ENCODE data around the gene EIF5B. TPM values are rescaled to one million over a fixed set of nuclear protein-coding genes. Genes with fewer than 3 reads are reported as not detected.

The EIF5B gene
- total RNA-seq, 2 donors from 2014 or later, result 35.9 to 36.2 TPM

- Mint-ChIP-seq H3K4me1 (peaks cover 16% of the 10 kb centered on the region), H3K4me3 (no peak overlapping the region), H3K27me3 (no peaks in the 10 kb centered on the region), H3K27ac (peak overlapping the region; percentile 51), H3K36me3 (ENCODE audit: low read depth) (peaks cover 5% of the 10 kb centered on the region)
- H3K9me3 ChIP-seq (ENCODE audit: control insufficient read depth, low read length, poor library complexity, severe bottlenecking), result no peaks in the 10 kb centered on the region
- DNase-seq (no peak), ATAC-seq (no peak)
Observed at GRCh38 chr2:99430614-99431291, 93.6 kb downstream of the EIF5B start.

GRCh38 chr2:99431587-99432275 is 94.5 kb downstream of the EIF5B start:
- no peaks in the 10 kb centered on the region for H3K9me3 ChIP-seq (ENCODE audit: control insufficient read depth, low read length, poor library complexity, severe bottlenecking)
- Mint-ChIP-seq H3K27me3 (no peaks in the 10 kb centered on the region), H3K4me3 (no peak overlapping the region), H3K27ac (peak overlapping the region; percentile 53), H3K4me1 (peaks cover 16% of the 10 kb centered on the region), H3K36me3 (ENCODE audit: low read depth) (peaks cover 5% of the 10 kb centered on the region)
- DNase-seq (no peak), ATAC-seq (no peak)

GRCh38 chr2:99433340-99433739 is 96.2 kb downstream of the EIF5B start:
- Mint-ChIP-seq H3K4me3 (no peak overlapping the region), H3K4me1 (peaks cover 16% of the 10 kb centered on the region), H3K27ac (peak overlapping the region; percentile 53), H3K36me3 (ENCODE audit: low read depth) (peaks cover 5% of the 10 kb centered on the region), H3K27me3 (no peaks in the 10 kb centered on the region)
- ATAC-seq (no peak), DNase-seq (no peak)
- no peaks in the 10 kb centered on the region for H3K9me3 ChIP-seq (ENCODE audit: control insufficient read depth, low read length, poor library complexity, severe bottlenecking)

- H3K4me1 Mint-ChIP-seq, result peaks cover 9% of the 10 kb centered on the region
- H3K9me3 ChIP-seq (ENCODE audit: control insufficient read depth, low read length, poor library complexity, severe bottlenecking), result no peaks in the 10 kb centered on the region
- no peak overlapping the region for H3K4me3 Mint-ChIP-seq
- DNase-seq (no peak), ATAC-seq (no peak)
- no peak overlapping the region for H3K27ac Mint-ChIP-seq
- H3K27me3 Mint-ChIP-seq, result no peaks in the 10 kb centered on the region
- H3K36me3 Mint-ChIP-seq (ENCODE audit: low read depth), result peaks cover 2% of the 10 kb centered on the region
Observed at GRCh38 chr2:99436874-99437273, 99.7 kb downstream of the EIF5B start.

GRCh38 chr2:99439971-99440505 is 102.8 kb downstream of the EIF5B start:
- H3K4me3 Mint-ChIP-seq, result no peak overlapping the region
- H3K27ac Mint-ChIP-seq, result no peak overlapping the region
- H3K36me3 Mint-ChIP-seq (ENCODE audit: low read depth), result peaks cover 2% of the 10 kb centered on the region
- no peaks in the 10 kb centered on the region for H3K27me3 Mint-ChIP-seq
- no peak for DNase-seq
- ATAC-seq, result no peak
- H3K9me3 ChIP-seq (ENCODE audit: control insufficient read depth, low read length, poor library complexity, severe bottlenecking), result no peaks in the 10 kb centered on the region
- H3K4me1 Mint-ChIP-seq, result peaks cover 8% of the 10 kb centered on the region

- Mint-ChIP-seq H3K4me1 (peaks cover 12% of the 10 kb centered on the region), H3K27me3 (no peaks in the 10 kb centered on the region), H3K36me3 (ENCODE audit: low read depth) (peaks cover 5% of the 10 kb centered on the region), H3K4me3 (no peak overlapping the region), H3K27ac (no peak overlapping the region)
- no peak for DNase-seq
- ATAC-seq, result no peak
- no peaks in the 10 kb centered on the region for H3K9me3 ChIP-seq (ENCODE audit: control insufficient read depth, low read length, poor library complexity, severe bottlenecking)
Observed at GRCh38 chr2:99442837-99443236, 105.6 kb downstream of the EIF5B start.

- peaks cover 12% of the 10 kb centered on the region for H3K4me1 Mint-ChIP-seq
- no peaks in the 10 kb centered on the region for H3K9me3 ChIP-seq (ENCODE audit: control insufficient read depth, low read length, poor library complexity, severe bottlenecking)
- H3K27ac Mint-ChIP-seq, result peak overlapping the region; percentile 85
- peaks cover 8% of the 10 kb centered on the region for H3K36me3 Mint-ChIP-seq (ENCODE audit: low read depth)
- no peak overlapping the region for H3K4me3 Mint-ChIP-seq
- DNase-seq (no peak), ATAC-seq (no peak)
- H3K27me3 Mint-ChIP-seq, result no peaks in the 10 kb centered on the region
Observed at GRCh38 chr2:99444222-99444621, 107.0 kb downstream of the EIF5B start.

GRCh38 chr2:99445065-99445464 is 107.9 kb downstream of the EIF5B start:
- H3K36me3 Mint-ChIP-seq (ENCODE audit: low read depth), result peaks cover 8% of the 10 kb centered on the region
- H3K27ac Mint-ChIP-seq, result peak overlapping the region; percentile 85
- H3K4me3 Mint-ChIP-seq, result no peak overlapping the region
- no peaks in the 10 kb centered on the region for H3K9me3 ChIP-seq (ENCODE audit: control insufficient read depth, low read length, poor library complexity, severe bottlenecking)
- no peak for DNase-seq
- no peak for ATAC-seq
- no peaks in the 10 kb centered on the region for H3K27me3 Mint-ChIP-seq
- H3K4me1 Mint-ChIP-seq, result peaks cover 12% of the 10 kb centered on the region

- Mint-ChIP-seq H3K27ac (no peak overlapping the region), H3K36me3 (ENCODE audit: low read depth) (peaks cover 6% of the 10 kb centered on the region), H3K4me1 (peaks cover 10% of the 10 kb centered on the region), H3K27me3 (no peaks in the 10 kb centered on the region), H3K4me3 (no peak overlapping the region)
- ATAC-seq (no peak), DNase-seq (no peak)
- no peaks in the 10 kb centered on the region for H3K9me3 ChIP-seq (ENCODE audit: control insufficient read depth, low read length, poor library complexity, severe bottlenecking)
Observed at GRCh38 chr2:99448556-99448955, 111.4 kb downstream of the EIF5B start.

- Mint-ChIP-seq H3K4me3 (no peak overlapping the region), H3K4me1 (peaks cover 8% of the 10 kb centered on the region), H3K27ac (no peak overlapping the region), H3K36me3 (ENCODE audit: low read depth) (peaks cover 6% of the 10 kb centered on the region), H3K27me3 (no peaks in the 10 kb centered on the region)
- ATAC-seq (no peak), DNase-seq (no peak)
- H3K9me3 ChIP-seq (ENCODE audit: control insufficient read depth, low read length, poor library complexity, severe bottlenecking), result no peaks in the 10 kb centered on the region
Observed at GRCh38 chr2:99450199-99450598, 113.0 kb downstream of the EIF5B start.

Other genes starting within 250 kb of the EIF5B start
- gene C2orf15, start 195.7 kb upstream of the EIF5B start, total RNA-seq, result 1 to 10 TPM; 2.4 to 2.7 TPM
- 1 to 10 TPM; 7.7 to 8.3 TPM for gene TSGA10, start 182.4 kb upstream of the EIF5B start, total RNA-seq
- gene LIPT1, start 182.4 kb upstream of the EIF5B start, total RNA-seq, result 10 to 100 TPM in 1 of 2 donors, 1 to 10 TPM in 1; 9.7 to 11.0 TPM
- 10 to 100 TPM; 24.5 to 26.4 TPM for gene MITD1, start 156.3 kb upstream of the EIF5B start, total RNA-seq
- 10 to 100 TPM; 14.1 to 14.2 TPM for gene MRPL30, start 156.2 kb upstream of the EIF5B start, total RNA-seq
- gene LYG2, start 81.7 kb upstream of the EIF5B start, total RNA-seq, result not detected
- gene LYG1, start 36.2 kb upstream of the EIF5B start, total RNA-seq, result 1 to 10 TPM; 1.1 to 1.8 TPM
- 10 to 100 TPM in 1 of 2 donors, 1 to 10 TPM in 1; 9.0 to 10.1 TPM for gene TXNDC9, start 1.1 kb upstream of the EIF5B start, total RNA-seq
- gene REV1, start 152.6 kb downstream of the EIF5B start, total RNA-seq, result 10 to 100 TPM; 41.7 to 47.3 TPM